ENCODE measurements around the gene ARGFX. TPM values are rescaled to one million over a fixed set of nuclear protein-coding genes. Genes with fewer than 3 reads are reported as not detected.
A peak's percentile ranks its signal among the peaks of the same experiment; 100 is the strongest.

Gene ARGFX
- total and polyA plus RNA-seq, 9 of the 15 experiments (the other 6 are each of a cell fraction or from before 2014, with no cell fraction given), result not detected

- Histone ChIP-seq H3K9me1 (ENCODE audit: control insufficient read depth, insufficient read depth, low read length) (no peaks in the 10 kb centered on the region), H3K4me2 (ENCODE audit: insufficient read depth, low read length) (no peak overlapping the region), H2AFZ (ENCODE audit: low read depth, low read length) (no peak overlapping the region), H3K79me2 (ENCODE audit: control insufficient read depth, insufficient read depth, low read length) (peaks cover 21% of the 10 kb centered on the region), H3K27ac (ENCODE audit: extremely low read depth, low read depth, low read length) (no peak overlapping the region), H3K27me3 (ENCODE audit: control insufficient read depth in 2 of 2, insufficient read depth in 2 of 2, low read length in 2 of 2) (no peaks in the 10 kb centered on the region), H3K36me3 (ENCODE audit: control insufficient read depth, insufficient read depth, low read length) (peaks cover 56% of the 10 kb centered on the region; the same call in 2 of the 3 replicates), H3K4me1 (replicated peaks in 1 of 2; ENCODE audit: control insufficient read depth in 2 of 2, insufficient read depth in 2 of 2, low read length in 2 of 2) (peaks cover 0 to 2% of the 10 kb centered on the region in 2 experiments; a peak in 2 of 5 replicates), H4K20me1 (replicated peaks; ENCODE audit: control insufficient read depth, insufficient read depth, low read length) (no peaks in the 10 kb centered on the region), H3K9me3 (replicated peaks; ENCODE audit: control insufficient read depth, insufficient read depth, low read depth, low read length) (no peaks in the 10 kb centered on the region), H3K9ac (ENCODE audit: insufficient read depth in 1 of 2, low read depth in 2 of 2, low read length in 2 of 2) (no peak overlapping the region), H3K4me3 (no peak overlapping the region)
- DNase-seq (ENCODE audit: extremely low read depth in 1 of 4, low spot score in 3 of 4) (no peak), ATAC-seq (no peak), FAIRE-seq (no peak)
- ChIA-PET CTCF (ENCODE audit: low intra/inter-chr PET ratio) (no interaction called here), POLR2A (interaction anchor here (0.6 kb wide), 1 partner anchor 1626 kb away, joined by 3 read pairs; no protein-coding TSS in a partner anchor)
- in situ Hi-C loops (cut with MboI), result no loop called here
- TF ChIP-seq CEBPG (CRISPR knock-in tag; IDR thresholded peaks at IDR 0.05) (no peak), CEBPG (tag; conservative IDR thresholded peaks at IDR 0.05 in 1 of 2, IDR thresholded peaks at IDR 0.05 in 1 of 2) (peak in 1 of 2 experiments; percentile 25; a peak in 1 of 4 replicates), POLR2G (IDR thresholded peaks at IDR 0.05; ENCODE audit: low read depth, low read length) (no peak)
- no TSS peak for BruUV-seq (replicated peaks)
- intact Hi-C loops (cut with micrococcal nuclease), result loop anchor here (10.0 kb wide), 1 partner anchor 312 kb away; no protein-coding TSS in a partner anchor
Measured at GRCh38 chr3:121542924-121543323, 24.8 kb upstream of the ARGFX start.

- no peaks in the 10 kb centered on the region for H3K9me3 ChIP-seq (replicated peaks; ENCODE audit: control insufficient read depth, insufficient read depth, low read depth, low read length)
- no peak for FAIRE-seq
- H3K4me1 ChIP-seq (replicated peaks in 1 of 2; ENCODE audit: control insufficient read depth in 2 of 2, insufficient read depth in 2 of 2, low read length in 2 of 2), result peaks cover 0 to 2% of the 10 kb centered on the region in 2 experiments; a peak in 2 of 5 replicates
- H2AFZ ChIP-seq (ENCODE audit: low read depth, low read length), result peak overlapping the region; percentile 99
- H3K9ac ChIP-seq (ENCODE audit: insufficient read depth in 1 of 2, low read depth in 2 of 2, low read length in 2 of 2), result peak overlapping the region; percentile 90 to 94
- intact Hi-C loops (cut with micrococcal nuclease), result loop anchor here (5.0 to 10.0 kb wide), 3 partner anchors 310 to 557 kb away; no protein-coding TSS in a partner anchor
- peaks cover 21% of the 10 kb centered on the region for H3K79me2 ChIP-seq (ENCODE audit: control insufficient read depth, insufficient read depth, low read length)
- H3K9me1 ChIP-seq (ENCODE audit: control insufficient read depth, insufficient read depth, low read length), result no peaks in the 10 kb centered on the region
- POLR2A ChIA-PET, result interaction anchor here (0.7 kb wide), 1 partner anchor 24 kb away, joined by 3 read pairs; no protein-coding TSS in a partner anchor
- no peaks in the 10 kb centered on the region for H4K20me1 ChIP-seq (replicated peaks; ENCODE audit: control insufficient read depth, insufficient read depth, low read length)
- H3K27ac ChIP-seq (ENCODE audit: extremely low read depth, low read depth, low read length), result peak overlapping the region; percentile 78
- BruUV-seq (replicated peaks), result no TSS peak
- peak; percentile 63 for ATAC-seq
- H3K27me3 ChIP-seq (ENCODE audit: control insufficient read depth in 2 of 2, insufficient read depth in 2 of 2, low read length in 2 of 2), result no peaks in the 10 kb centered on the region
- H3K4me3 ChIP-seq, result peak overlapping the region; percentile 74
- in situ Hi-C loops (cut with MboI), result loop anchor here (5.0 kb wide), 1 partner anchor 812 kb away; no protein-coding TSS in a partner anchor
- WGBS (ENCODE audit: insufficient coverage, low coverage, missing lambda C conversion rate), result 0% methylated on average over 13 of the region's 18 CpGs
- H3K36me3 ChIP-seq (ENCODE audit: control insufficient read depth, insufficient read depth, low read length), result peaks cover 36% of the 10 kb centered on the region; the same call in 2 of the 3 replicates
- DNase-seq (ENCODE audit: extremely low read depth in 1 of 4, low spot score in 3 of 4), result peak in 2 of 4 experiments; percentile 23 to 26
- H3K4me2 ChIP-seq (ENCODE audit: insufficient read depth, low read length), result peak overlapping the region; percentile 86
- CTCF ChIA-PET (ENCODE audit: low intra/inter-chr PET ratio), result interaction anchor here (0.7 kb wide), 1 partner anchor 762 kb away, joined by 3 read pairs; no protein-coding TSS in a partner anchor
- TF ChIP-seq MEF2A (IDR thresholded peaks at IDR 0.05; ENCODE audit: control insufficient read depth, low read depth, low read length) (peak; percentile 56; the same call in 1 of the 2 replicates), MEF2D (tag; conservative IDR thresholded peaks at IDR 0.05; ENCODE audit: low read depth) (0 out of 2 replicates have a peak, but pooled peaks have one; percentile 19), HMG20B (CRISPR knock-in tag; IDR thresholded peaks at IDR 0.05) (no peak), CEBPZ (IDR thresholded peaks at IDR 0.05; ENCODE audit: borderline replicate concordance, low read depth, low read length) (no peak), ZNF175 (CRISPR knock-in tag; IDR thresholded peaks at IDR 0.05; ENCODE audit: low read depth) (no peak), ESRRB (CRISPR knock-in tag; IDR thresholded peaks at IDR 0.05; ENCODE audit: borderline replicate concordance) (no peak), HES1 (IDR thresholded peaks at IDR 0.05; ENCODE audit: low read depth) (no peak)
Measured at GRCh38 chr3:121545049-121545573, 22.6 kb upstream of the ARGFX start.

Data from K562 (cell line).